Measurements from ENCODE around the gene TBC1D22A.

GRCh38 chr22:46777609-46777970, 15.1 kb downstream of the TBC1D22A start:
- TF ChIP-seq CTCF (IDR thresholded peaks at IDR 0.05 in 2 of 3, conservative IDR thresholded peaks at IDR 0.05 in 1 of 3; ENCODE audit: borderline replicate concordance in 1 of 3, insufficient read depth in 1 of 3, low read depth in 2 of 3, low read length in 2 of 3) (no peak), TCF7L2 (IDR thresholded peaks at IDR 0.05; ENCODE audit: borderline replicate concordance, extremely low read depth, insufficient read depth, insufficient read length) (no peak), EZH2 (IDR thresholded peaks at IDR 0.05) (no peak), JUND (IDR thresholded peaks at IDR 0.05) (no peak), POLR2A (IDR thresholded peaks at IDR 0.05; ENCODE audit: borderline replicate concordance, extremely low read depth, insufficient read depth, insufficient read length) (no peak), POLR2AphosphoS5 (IDR thresholded peaks at IDR 0.05; ENCODE audit: low read depth, low read length) (no peak), EGR1 (IDR thresholded peaks at IDR 0.05; ENCODE audit: low read depth) (no peak), RAD21 (IDR thresholded peaks at IDR 0.05; ENCODE audit: low read depth) (no peak), YY1 (IDR thresholded peaks at IDR 0.05; ENCODE audit: extremely low read depth, insufficient replicate concordance, low read depth, low read length) (no peak), CEBPB (IDR thresholded peaks at IDR 0.05; ENCODE audit: low read depth) (no peak), EZH2phosphoT487 (IDR thresholded peaks at IDR 0.05; ENCODE audit: borderline replicate concordance) (no peak)
- TF ChIP-seq, protein P1, sequence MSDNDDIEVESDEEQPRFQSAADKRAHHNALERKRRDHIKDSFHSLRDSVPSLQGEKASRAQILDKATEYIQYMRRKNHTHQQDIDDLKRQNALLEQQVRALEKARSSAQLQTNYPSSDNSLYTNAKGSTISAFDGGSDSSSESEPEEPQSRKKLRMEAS (IDR thresholded peaks at IDR 0.05) = no peak
- TF ChIP-seq, protein P2, sequence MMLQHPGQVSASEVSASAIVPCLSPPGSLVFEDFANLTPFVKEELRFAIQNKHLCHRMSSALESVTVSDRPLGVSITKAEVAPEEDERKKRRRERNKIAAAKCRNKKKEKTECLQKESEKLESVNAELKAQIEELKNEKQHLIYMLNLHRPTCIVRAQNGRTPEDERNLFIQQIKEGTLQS (IDR thresholded peaks at IDR 0.05) = no peak
